Renal cortex interstitium (tissue), 11 donors: Measurements from ENCODE around the gene DENND5B. TPM values are rescaled to one million over a fixed set of nuclear protein-coding genes. Genes with fewer than 3 reads are reported as not detected.
A peak's percentile ranks its signal among the peaks of the same experiment; 100 is the strongest.
"Not testable (repeated sequence)": the region's sequence is repeated elsewhere in the genome, so short reads cannot be mapped to it uniquely, and the experiment has no call there.

Source experiments
- DNase-seq, 11 donors: peaks; one replicate each; pipeline ENCODE4 v3.0.0-alpha.2; 2013; ENCODE audit warnings: low read depth in 9 of 11, low spot score in 4 of 11; ENCODE audit errors: extremely low read depth in 1 of 11
- polyA plus RNA-seq, 3 donors: library from polyadenylated mRNA; unstranded; fragments of 120-200 nt; gene quantifications; one replicate each; pipeline ENCODE4 v1.2.1, GENCODE V29; 2013; ENCODE audit not compliant: insufficient read length in 3 of 3

Gene DENND5B
- polyA plus RNA-seq, 3 donors: 27.7 to 34.2 (median 28.4) TPM

DNA sequence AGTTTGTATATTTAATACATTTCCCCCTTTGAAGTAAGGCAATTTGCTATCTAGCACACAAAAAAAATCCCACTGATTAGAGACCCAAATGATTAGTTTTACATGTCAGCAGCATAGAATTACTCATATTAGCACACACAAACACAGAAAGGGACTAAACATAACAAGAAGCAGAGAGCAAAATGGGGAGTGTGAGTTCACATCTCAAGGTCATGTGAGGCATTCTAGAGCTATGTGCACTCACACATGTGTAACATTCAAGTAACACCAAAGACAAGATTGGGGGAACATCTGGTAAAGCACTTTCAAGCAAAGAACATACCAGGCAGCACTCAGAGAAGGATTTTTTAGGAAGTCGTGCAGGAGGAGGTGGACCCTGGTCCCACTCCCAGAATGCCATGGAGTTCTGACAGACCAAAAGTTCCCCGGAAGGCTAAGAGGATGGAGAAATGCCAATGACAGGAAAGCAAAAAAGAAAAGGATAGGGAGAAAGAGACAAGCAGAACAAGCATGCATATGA lies 159.2 kb downstream of the DENND5B start:
- no peak for DNase-seq

- DNase-seq: no peak
Observed at GRCh38 chr12:31423405-31423804, 167.5 kb downstream of the DENND5B start.

DNA sequence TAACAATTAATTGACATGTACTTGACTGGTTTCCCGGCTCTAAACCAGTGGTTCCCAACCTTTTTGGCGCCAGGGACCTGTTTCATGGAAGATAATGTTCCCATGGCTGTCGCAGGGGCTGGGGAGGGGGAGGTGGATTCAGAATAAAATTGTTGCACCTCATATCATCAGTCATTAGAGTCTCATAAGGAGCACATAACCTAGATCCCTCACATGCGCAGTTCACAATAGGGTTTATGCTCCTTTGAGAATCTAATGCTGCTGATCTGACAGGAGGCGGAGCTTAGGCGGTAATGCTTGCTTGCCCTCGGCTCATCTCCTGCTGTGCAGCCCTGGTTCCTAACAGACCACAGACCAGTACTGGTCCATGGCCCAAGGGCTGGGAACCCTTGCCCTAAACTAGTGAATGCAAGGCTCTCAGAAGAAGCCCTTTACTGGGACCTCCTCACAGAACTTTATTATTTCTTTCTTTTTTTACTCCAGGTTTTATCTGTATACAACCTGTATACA lies 178.6 kb downstream of the DENND5B start:
- DNase-seq: no peak

DNA sequence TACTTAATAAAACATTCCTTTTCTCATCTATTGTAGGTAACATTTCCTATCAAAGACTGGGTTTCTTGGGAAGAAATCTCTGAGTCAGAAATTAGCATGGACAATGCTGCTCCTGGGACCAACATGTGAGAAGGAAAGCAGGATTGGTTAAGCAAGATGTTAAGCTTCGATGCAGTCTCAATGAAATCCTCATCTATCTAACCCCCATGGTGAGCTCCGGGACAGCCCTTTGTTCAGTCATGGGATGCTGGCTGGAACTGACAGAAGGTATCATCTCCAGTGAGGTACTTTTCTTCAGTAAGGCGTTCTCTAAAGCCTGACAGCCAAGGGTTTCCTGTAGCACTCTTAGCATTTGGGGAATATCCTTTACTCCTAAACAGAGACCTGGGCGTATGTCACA lies 182.2 kb downstream of the DENND5B start:
- no peak for DNase-seq

- no peak for DNase-seq
Observed at GRCh38 chr12:31407562-31407961, 183.4 kb downstream of the DENND5B start.

GRCh38 chr12:31406345-31406744 lies 184.6 kb downstream of the DENND5B start:
- no peak for DNase-seq

GRCh38 chr12:31405021-31405420 lies 185.9 kb downstream of the DENND5B start:
- no peak for DNase-seq

- DNase-seq: peak; percentile 50 to 79 (median 64)
Observed at GRCh38 chr12:31403099-31403607, 187.8 kb downstream of the DENND5B start.

DNA sequence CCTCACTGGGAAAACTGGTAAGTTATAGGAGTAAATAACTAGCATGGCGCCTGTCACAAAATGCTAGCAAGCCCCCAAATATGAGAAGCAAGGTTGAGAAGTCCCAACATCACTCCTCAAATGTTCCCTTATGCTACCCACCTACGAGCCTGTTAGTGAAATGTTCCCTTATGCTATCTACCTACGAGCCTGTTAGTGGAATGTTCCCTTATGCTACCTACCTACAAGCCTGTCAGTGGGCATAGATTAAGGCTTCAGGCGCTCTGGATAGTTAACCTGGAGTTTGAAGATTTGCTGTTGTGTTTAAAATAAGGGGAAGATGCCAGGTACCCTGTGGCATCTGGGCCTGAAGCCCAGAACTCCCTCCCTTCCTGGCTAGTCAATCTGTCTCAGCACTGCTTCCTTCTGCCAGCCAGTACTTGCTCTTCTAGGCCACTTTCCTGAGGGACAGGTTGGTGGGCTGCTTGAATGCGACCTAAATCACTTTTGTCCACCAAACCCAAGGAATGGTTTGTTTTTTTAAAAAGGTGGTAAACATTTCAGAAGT lies 197.9 kb downstream of the DENND5B start:
- DNase-seq: no peak

DNA sequence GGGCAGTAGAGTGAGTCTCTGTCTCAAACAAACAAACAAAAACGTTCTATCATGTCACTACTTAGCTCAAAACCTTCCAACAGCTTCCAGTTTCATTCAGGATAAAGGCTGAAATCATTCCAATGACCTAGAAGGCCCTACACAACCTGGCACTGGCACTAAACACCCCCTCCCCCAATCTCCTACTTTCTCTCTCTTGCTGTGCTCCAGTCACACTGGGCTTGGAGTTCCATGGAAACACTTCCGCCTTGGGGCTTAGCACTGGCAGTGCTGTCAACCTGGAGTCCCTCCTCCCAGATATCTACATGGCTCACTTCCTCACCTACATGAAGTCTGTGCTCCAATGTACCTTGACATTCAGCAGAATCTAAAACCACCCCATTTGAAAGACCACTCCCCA lies 199.9 kb downstream of the DENND5B start:
- DNase-seq: no peak

DNA sequence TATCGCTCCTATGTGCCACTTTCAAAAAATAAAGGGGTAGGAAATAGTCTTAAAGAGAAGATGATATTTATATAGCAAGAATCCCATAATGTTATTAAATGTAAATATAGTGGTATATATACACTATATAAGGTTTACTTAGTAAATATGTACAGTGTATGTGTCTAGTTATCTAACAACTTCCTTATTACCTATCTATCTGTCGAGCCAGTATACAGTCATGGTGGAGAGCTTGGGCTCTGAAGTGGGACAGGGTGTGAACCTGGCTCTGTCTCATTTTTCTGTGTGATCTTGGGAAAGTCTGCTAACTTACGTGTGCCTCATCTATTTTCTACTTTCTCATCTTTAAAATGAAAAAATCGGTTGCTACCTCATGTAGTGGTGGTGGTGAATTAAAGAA lies 202.2 kb downstream of the DENND5B start:
- DNase-seq: no peak

DNA sequence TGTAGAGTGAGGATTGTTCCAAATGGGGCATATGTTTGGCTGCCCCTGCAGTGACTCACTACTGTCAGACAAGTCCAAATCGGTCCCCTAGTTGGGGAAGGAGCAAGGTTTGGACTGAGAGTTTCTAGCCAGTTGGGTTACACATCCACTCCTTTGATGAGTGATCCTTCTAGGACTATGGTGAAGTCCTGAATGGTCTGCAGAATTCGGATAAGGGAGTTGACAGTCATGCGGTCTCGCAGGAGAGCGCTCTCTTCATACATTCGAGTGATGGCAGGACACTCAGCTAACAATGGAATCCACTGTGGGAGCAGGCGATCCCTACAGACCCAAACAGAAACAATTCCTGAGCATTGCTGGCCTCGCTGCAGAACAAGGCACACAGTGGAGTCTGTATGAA lies 203.5 kb downstream of the DENND5B start:
- DNase-seq: no peak

DNA sequence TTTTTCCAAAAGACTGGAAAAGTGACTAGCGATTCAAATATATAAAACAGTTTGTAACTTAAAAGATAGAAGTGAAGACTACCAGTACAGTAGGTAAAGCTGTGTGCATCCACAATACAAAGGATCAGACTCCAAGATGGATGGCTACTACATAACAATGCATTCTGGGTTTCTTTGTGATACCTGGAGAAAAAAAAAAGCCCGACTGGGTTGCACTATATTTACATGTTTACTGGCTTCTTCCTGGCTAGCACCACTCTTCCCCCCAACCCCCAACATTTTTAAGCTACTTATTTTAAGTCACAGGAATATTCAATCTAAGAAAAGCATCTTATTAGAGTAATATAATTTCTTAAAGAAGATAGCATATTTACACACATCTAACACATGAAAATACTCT lies 203.9 kb downstream of the DENND5B start:
- DNase-seq: no peak

- DNase-seq: no peak
Observed at GRCh38 chr12:31386364-31386777, 204.6 kb downstream of the DENND5B start.

- DNase-seq: not testable (repeated sequence)
Observed at GRCh38 chr12:31377210-31377609, 213.7 kb downstream of the DENND5B start.

- not testable (repeated sequence) for DNase-seq
Observed at GRCh38 chr12:31375422-31375821, 215.5 kb downstream of the DENND5B start.

- peak in 2 of 11 donors; percentile 48 to 76 for DNase-seq
Observed at GRCh38 chr12:31371256-31371620, 219.7 kb downstream of the DENND5B start.

DNA sequence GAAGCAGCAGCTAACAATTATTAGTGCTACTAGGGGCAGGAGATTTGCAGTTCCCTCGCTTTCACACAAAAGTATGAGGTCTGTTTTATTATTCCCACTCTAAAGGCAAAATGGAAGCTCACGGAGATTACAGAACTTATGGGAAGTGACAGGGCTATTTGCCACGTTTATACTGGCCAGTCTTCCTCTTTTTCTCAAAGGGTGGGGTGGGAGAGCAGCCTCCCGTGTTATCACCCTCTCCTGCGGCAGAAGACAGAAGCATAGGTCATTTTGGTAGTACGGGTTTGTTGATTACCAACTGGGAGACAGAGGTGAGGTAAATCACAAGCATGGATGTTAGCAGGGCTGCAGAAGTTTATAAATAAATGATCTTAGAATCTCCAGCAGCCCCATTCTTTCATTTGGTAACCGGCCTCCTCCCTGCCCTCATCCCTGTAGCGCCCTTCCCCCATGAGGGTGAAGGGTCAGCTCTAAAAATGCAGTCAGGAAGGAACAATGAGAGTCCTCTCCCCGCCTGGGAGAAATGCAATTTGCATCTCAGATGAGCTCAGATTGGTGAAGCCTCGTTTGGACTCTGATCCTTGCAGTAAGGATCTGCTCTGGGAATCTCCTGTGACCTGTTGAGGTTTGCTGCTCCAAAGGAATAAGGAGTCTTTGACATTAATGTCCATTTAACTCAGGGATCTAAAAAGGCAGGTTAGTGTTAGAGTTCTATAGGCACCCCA lies 220.2 kb downstream of the DENND5B start:
- DNase-seq: peak in 3 of 11 donors; percentile 54 to 79 (median 77)

DNA sequence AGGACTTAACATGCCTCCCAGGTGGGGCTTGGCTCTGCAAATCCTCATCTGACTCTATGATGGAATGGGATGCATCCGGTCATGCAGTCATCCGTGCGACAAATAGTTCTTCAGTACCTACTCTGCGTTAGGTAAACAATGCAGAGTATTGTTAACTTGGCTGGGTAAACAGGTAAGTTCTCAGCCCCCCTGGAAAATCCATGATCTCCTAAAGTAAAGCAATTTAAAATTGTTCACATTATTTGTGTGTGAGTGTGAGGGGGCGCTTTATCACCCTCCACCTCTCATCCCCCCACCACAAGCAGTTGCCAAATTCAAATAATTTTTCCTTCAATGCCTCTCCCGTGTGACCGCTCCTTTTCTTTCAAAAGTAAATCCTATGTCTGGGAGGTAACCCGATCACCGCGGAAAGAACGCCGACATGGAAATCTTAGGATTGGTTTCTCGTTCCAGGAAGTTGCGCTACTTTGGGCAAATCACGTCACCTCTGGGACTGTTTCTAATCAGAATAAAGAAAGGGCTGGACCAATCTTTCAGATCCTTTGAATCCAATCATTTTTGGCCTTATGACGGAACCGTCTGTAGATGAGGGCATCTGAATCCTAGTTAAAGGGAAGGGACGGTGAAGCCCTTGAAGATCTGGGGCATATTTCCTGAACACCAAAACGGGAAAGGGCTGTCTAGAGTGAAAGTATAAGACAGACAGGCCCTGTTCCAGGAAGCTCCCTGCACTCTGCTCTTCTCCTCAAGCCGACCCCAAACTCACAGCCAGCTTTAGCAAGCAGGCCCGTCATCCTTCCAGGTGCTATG lies 221.0 kb downstream of the DENND5B start:
- peak in 2 of 11 donors; percentile 68 to 74 for DNase-seq
